Dendritic cell treated with granulocyte-macrophage colony-stimulating factor and Interleukin-4, amounts not matched to agents 40 ng/mL and 50 ng/mL, for 4 days (primary cell): Measurements from ENCODE around the gene PNLIPRP1.

ENCODE experiments used
- H3K27ac Mint-ChIP-seq: one replicate; pipeline ENCODE4 v1.8.0; 2022; ENCODE audit warnings: mild to moderate bottlenecking, mixed read lengths
- H3K27me3 Mint-ChIP-seq: one replicate; pipeline ENCODE4 v1.8.0; 2022; ENCODE audit warnings: mild to moderate bottlenecking, mixed read lengths
- H3K36me3 Mint-ChIP-seq: one replicate; pipeline ENCODE4 v1.8.0; 2022; ENCODE audit warnings: low read depth, mixed read lengths
- H3K4me1 Mint-ChIP-seq: one replicate; pipeline ENCODE4 v1.8.0; 2022; ENCODE audit warnings: low read depth, mixed read lengths
- H3K4me3 Mint-ChIP-seq: one replicate; pipeline ENCODE4 v1.8.0; 2022; ENCODE audit warnings: mild to moderate bottlenecking, moderate library complexity, mixed read lengths
- H3K9me3 Mint-ChIP-seq: one replicate; pipeline ENCODE4 v1.8.0; 2022; ENCODE audit warnings: mixed read lengths
- intact Hi-C: fragments of 100-400 bp; cut with micrococcal nuclease; formaldehyde crosslinking; loops from one replicate; pipeline ENCODE4 v1.15.0; 2022

The PNLIPRP1 gene

GRCh38 chr10:116657863-116658551, 67.2 kb downstream of the PNLIPRP1 start:
- intact Hi-C loops, result no loop called here
- H3K27me3 Mint-ChIP-seq, result peaks cover 2% of the 10 kb centered on the region
- H3K4me3 Mint-ChIP-seq, result no peak overlapping the region
- no peaks in the 10 kb centered on the region for H3K36me3 Mint-ChIP-seq
- H3K27ac Mint-ChIP-seq, result no peak overlapping the region
- no peaks in the 10 kb centered on the region for H3K4me1 Mint-ChIP-seq
- no peaks in the 10 kb centered on the region for H3K9me3 Mint-ChIP-seq
